Activated CD4-positive, alpha-beta T cell treated with anti-CD3 and anti-CD28 coated beads, Interleukin-10, Interleukin-2, amounts not matched to agents 100 ng/mL and 50 ng/mL, durations not matched to agents 16 hours and 8 hours (primary cell): Measurements from ENCODE around the gene GUCA2A.

Source experiments
- DNase-seq: peaks from one replicate; pipeline ENCODE4 v3.0.0-alpha.2; 2020

The GUCA2A gene

DNA sequence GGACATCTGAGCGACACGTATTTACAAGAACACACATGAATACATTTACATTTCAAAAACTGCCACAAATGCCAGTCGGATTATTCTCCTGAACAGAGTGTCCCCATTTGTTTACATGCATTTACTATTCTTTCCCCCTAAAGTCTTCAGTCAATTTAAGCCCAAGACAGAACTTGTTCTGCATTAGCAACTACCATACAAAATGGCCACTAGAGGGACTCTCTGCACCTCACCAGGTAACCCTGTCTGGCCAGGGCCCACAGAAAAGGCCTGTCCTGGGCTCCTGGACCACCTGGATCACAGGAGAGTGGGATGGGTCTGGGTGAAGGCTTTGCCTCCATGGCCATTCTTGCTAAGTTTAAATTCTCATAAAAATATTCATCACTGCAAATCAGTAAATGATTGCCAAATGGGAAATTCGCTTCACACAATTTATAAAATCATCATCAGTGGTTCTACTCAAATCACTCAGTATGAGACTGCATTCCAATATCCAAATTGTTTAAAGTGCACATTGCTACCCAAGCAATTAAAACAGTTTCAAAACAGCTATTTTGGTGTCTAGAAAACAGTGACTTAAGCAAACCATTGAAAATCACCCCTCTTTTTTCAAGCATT is 12.5 kb upstream of the GUCA2A start:
- DNase-seq: peak; percentile 53

DNA sequence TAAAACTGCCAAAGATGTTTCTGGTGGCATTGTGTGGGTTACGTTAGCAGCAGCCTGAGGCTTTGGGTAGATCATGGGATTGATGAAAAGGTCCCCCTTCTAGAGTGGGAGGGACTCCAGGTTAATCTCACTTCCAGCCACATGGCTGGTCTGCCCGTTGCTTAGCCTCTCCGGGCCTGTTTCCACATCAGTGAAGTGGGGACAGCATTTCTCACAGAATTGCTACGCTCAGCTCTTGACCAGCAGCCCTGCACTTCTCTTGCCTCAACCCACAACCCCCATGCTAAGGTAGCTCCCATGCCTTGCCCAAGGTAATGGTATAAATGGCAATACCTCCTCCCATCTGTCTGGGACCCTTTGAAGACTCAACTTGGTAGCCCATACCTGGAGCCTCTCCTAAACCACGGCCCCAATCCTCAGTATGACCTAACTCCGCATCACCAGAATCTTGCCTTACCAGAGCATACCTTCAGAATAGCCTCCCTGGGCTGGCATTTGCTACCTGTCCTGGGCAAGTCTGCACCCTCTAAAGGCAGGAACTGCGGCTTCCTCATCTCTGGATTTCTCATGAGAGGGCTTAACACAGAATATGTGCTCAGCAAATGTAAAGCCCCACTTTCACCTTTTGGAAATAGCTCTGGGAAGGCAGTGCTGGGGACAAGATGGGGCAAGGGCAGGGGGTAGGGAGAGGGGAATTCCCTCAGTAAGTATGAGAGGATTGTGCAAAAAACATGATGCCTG is 10.9 kb upstream of the GUCA2A start:
- DNase-seq: no peak

DNA sequence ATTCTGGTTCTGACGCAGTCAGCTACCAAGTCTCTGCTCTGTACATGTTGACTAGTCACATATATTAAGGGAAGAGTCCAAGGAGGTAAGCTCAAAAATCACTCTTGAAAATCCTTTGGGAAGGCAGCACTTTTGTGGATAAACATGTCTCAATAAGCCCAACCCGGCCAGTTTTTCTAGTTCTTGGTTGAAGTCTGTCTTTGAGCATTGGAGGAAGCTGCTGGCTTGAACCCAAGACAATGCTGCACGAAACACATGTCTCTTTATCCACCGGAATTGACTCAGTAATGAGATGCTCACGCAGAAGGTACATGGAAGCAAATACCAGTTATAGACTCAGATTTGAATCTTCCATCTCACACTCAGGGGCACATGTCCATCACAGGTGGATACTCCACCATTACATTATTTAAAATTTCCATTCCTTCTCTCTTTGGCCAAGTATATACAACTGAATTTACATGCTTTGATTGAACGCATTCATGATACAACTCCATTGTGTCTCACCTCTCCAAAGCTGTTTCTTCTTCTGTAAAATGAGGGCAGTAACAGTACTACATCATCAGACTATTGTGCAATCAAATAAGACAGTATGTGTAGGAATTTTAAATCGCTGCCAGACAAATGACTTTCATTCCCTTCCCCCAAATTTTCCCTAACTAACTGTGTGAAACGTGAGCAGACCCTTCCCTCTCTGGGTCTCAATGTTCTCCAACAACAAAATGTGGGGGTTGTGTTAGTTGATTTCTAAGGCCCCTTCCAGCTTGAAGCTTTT is 9.6 kb upstream of the GUCA2A start:
- DNase-seq: no peak

DNA sequence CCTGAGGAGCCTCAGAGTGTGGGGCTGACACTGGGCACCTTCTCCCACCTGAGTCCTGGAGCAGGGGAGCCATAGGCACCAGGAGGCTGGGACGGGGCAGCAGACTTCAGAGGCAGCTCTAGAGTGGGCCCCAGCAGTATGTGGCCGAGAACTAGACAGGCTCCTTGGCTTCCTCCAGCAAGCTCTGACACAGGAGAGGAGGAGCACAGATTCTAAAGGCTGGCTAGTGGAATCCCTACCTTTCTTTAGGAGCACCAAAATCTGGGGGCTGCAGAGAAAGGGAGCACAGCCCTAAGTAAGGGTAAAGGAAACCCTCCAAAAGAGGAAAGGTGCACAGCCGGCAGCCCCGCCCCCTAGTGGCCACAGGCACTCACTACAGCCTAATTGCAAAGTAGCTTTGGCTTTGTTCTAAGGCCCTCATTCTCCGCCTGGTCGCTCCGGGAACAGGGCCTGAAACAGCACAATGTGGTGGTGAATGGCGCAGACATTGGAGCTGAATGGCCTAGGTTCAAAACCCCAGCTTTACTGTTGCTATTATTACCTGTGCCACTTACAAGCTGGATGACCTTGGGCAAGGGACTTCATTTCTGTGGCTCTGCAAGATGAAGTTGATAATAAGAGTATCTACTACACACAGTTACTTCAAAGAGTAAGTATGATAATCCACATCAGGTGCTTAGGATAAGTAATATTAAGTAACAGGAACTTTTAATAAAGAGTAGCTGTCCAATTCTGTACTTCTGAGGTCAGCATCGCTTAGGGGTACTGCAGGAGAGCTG is 8.8 kb upstream of the GUCA2A start:
- DNase-seq: peak; percentile 66

DNA sequence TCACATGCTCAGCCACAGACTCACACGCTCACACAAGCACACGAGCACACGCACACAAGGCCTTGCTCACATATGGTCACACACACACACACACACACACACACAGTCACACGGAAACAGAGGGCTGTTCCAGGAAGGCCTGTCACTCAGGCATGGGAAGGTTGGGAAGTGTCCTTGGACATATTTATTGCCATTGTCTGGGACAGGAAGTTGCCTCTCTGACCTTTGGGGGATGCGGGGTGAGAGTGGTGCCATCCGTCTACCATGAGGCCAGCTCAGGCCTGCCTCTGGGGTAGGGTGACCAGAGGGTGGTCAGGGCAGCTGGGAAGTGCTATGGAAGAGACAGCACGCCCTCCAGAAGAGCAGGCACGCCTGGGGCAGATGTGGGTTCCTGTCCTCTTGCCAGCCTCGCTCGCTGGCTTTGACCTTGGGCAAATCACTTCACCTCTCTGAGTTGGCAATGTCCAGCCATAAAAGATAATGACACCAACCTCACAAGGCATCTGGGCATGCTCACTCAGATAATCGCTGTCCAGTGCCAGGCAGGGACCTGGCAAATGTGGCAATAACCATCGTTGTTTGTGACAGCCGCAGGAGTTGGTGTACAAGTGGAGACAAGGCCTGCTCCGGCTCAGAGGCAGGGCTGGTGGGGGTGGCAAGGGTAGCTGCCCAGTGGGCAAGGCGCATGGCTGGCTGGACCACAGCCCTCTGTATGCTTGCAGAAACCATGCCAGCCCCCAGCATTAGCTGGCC is 8.0 kb upstream of the GUCA2A start:
- DNase-seq: no peak

DNA sequence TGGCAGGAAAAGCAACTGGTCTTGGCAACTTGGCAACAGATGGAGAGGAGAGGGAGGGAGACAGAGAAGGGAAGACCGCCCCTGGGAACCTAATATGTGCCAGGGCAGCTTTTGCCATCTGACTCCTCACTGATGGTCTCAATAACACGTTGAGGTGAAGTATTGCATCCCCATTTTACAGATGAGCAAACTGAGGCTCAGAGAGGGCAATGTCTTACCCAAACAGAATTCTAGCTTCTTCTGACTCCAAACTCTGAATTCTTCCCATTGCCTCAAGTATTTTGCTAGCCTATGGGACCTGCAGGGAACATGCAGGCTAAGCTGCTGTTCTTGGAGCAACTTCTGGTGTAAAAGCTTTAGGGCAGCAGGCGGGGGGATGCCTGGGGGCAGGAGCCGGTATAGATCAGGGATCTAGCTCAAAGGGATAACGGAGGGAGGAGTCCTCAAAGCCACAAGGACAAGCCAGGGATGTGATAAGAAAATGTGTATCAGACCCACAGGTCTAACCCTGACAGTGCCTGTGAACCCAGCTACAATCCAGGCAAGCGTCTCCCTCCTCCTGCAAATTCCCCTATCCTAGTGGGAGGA is 7.2 kb upstream of the GUCA2A start:
- DNase-seq: no peak

DNA sequence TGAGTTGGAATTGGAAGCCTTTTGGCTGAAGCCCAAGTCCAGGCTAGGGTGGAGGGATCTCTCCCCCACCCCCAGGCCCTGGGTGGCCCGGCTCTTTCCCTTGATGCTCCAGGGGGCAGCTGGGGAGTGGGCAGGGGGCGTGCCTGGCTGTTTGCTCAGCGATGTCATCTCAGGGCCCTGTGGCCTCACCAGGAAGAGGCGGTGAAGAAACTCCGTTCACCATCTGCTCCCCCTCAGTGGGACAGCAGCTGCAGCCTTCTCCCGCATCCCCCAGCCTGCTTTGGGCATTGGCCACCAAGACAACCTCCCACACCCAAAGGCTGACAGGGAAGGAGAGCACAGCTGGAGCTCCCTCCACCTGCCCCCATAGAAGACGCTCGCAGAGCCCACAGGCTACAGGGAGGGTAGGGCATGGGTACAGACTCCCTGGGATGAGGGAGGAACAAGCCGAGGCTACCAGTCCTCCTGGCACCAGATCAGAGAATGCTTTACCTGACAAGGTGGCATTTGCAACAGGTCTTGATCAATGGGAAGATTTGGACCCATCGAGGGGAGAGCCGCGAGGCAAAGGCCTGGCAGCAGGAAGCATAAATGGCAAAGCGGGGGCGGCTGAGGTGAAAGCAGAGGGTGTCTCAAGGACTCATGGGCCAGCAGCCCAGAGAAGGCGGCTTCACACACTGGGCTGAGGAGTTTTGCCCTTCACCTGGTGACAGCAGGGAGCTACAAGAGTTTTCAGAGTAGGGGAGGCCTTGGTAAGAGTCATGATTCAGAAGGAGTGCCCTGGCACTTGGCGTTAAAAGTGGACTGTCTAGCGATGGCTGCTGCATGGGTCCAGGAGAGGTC is 6.5 kb upstream of the GUCA2A start:
- DNase-seq: no peak

DNA sequence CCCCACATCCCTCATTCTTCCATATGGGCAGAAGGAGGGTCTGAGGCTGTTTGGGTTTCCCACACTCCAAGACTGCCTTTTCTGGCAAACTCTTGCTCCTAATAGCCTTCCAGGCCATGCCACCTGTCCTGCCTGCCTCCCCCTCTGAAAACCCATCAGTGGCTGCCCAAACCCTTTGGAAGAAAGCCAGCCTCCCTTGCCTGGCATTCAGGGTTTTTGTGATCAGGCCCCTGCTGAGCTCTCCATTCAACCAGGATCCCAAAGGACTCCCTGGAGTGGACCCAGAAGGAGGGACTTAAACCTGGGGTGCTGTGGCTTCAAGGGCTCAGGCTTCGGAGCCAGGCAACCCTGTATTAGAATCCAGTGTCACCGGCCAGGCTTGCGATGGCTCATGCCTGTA is 4.2 kb upstream of the GUCA2A start:
- DNase-seq: no peak

DNA sequence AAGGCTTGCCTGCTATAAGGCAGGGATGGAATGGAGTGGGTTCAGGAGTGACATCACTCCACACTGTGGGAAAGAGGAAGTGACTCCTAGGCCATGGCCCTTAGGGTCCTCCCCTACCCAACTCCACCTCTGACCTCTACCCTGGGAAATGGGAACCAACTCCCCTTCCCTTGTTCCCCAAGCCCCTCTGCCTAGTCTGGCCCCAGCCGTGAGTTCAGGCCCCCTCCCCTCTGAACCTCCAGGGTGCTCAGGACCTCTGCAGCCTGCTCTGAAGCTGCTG is 3.8 kb upstream of the GUCA2A start:
- DNase-seq: no peak

DNA sequence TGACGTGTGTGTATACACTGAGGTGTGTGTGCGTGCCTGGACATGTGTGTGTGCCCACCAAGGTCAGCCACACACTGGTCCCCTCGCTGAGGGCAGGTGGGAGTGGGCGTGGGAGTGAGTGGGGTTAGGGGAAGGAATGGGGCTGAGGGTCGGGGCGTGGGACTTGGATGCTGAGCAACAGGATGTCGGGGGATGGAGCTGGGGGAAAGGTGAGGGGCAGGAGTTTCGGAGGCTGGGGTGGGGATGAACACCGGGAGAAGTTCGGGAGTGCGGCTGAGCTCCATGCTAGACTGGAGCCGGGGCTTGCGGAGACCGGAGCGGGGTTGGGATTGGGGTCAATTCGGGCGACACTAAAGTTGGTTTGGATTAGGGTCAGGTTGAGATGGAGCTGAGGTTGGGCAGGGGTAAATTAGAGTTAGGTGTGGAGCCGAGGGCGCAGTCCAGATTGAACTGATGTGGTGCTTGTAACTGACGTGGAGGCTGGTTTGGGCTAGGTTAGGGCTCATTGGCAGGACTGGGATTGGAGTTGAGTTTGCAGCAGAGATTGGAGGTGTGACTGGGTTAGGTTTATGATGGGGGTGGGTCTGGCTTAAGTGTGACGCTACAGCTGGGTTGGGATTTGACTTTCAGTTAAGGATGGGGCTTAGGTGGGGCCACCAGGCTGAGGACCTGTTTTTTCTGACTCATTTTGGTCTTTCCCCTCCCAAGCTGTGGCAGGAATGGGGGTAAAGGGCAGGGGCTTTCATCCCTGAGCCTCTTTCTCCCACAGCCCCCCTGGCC is 3.3 kb upstream of the GUCA2A start:
- no peak for DNase-seq

DNA sequence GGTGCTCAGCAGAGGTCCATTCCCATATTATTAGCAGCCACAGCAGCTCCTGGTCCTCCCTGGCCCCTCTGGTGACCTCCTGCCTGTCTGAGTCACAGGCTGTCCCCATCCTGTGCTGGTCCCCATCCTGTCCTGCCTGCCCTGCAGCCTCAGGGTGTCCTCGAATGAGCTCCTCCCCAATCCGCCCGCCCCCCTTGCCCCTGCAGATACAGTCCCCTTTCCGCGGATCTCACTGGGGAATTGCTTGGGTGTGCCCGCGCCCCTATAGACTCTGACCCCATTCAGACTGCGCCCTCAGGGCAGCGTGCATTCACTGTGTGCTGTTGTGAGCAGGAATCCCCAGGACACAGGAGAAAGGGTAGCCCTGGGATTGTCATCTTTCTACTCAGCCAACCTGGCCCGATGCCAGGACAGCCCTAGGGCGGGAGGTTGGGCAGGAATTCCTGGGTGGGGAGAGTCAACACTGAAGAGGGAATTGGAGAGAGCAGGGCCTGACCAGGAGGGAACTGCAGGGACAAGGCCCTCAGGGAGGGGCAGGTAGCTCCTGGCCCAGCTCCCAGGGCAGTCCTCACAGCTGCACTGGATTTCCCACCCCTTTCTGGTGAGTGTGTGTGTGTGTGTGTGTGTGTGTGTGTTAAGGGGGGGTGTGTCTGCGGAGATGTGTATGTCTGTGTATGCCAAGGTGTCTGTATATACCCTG is 1.1 kb upstream of the GUCA2A start:
- DNase-seq: no peak

DNA sequence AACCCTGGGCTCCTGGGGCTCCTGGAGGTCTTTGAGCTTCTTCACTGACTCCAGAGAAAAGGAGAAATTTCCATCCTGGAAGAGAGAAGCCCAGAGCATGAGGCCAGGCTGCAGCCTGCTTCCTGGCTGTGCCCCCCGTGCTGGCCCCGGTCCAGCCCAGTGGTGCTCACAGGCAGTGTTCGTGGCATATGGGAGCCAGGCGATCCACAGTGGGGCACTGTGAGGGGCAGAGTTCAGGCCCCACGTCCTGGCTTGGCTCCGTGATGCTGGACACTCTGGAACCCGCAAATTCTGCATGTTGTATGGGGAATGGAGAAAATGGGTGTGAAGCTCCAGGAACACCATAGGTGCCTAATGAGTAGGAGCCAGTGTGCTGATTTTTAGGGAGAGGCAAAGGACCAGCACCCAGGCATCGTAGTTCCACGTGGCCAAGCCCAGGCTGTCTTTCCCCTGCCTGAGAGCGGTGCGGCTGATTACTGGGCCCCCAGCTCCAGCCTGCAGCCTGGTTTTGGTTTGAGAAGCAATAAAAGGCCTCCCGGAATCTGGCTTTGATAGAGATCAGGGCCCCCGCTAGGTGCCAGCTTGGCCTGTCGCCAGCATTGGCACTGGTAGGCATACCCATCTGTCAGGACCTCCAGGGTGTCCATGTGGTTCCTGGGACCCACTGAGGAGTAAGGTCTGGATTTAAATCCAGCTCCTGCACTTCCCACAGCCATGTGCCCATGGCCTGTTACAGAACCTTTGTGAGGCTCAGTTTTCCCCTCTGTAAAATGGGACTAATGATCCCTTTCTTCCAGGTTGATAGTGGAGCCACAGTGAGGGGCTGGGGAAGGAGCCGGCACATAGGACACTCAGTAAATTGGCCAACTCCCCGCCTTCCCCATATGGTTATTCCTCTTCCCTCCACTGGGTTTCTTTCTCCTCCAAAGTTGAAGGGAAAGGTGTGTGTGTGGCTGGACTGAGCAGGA is 725 bp downstream of the GUCA2A start:
- no peak for DNase-seq

DNA sequence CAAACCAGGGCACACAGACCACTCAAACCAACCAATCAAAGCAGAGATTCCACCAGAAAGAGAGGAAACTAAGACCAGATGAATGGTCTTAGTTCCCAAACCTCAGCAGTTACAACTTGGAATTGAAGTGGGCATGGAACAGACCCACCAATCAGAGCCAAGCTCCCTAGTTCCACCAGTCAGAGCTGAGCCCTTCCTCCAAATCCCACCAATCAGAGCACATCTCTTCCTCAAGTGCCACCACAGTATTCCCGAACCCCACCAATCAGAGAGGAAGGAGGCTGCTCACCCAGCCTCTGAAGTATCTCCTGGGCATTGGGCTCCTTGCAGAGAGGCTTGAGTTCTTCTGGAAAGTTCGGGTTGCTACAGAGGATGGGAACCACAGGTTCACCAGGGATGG is 1.4 kb downstream of the GUCA2A start:
- DNase-seq: no peak

DNA sequence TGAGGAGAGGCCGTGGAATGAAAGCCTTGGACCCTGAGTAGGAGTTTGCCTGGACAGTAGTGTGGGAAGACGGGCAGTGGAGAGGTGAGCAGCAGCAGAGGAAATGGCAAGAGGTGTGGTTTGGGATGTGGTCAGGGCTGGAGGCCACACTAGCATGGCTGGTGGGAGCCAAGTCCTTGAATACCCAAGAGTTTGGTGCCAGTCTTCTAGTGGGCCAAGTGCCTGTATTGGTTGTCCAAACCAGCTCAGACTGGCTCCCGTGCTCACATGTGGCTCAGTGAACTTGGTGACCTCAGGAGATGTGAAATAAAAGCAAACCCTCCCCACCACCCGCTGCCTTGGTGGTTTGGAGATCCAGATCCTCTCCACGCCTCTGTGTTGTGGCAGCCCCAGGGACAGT is 2.4 kb downstream of the GUCA2A start:
- DNase-seq: no peak

DNA sequence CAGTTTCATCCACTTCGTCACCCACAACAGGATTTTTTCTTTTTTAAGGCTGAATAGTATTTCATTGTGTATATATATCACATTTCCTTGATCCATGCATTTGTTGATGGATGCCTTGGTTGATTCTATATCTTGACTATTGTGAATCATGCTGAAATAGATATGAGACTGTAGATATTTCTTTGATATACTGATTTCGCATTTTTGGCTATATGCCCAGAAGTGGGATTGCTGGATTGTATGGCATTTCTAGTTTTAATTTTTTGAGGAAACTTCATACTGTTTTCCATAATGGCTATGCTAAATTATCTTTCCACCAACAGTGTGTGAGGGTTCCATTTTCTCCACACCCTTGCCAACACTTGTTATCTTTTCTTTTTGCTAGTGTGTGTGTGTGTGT is 6.4 kb downstream of the GUCA2A start:
- DNase-seq: no peak

DNA sequence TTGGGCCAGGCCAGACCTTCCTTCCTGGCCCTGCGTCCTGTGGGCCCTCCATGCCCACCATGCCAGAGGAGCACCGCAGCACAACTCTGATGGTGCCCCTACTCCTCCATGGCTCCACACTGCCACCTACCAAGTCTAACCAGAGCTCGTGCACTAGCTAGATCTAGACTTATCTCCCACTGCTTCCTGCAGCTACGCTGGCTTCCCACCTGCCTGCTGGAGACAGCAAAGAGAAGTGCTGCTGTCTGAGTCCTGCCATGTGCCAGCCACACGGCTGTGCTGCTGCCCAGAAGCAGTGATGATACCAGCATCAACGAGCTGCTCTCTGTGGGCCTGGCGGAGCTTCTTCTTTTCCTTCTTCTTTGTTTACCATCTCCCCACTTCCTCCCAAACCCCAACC is 6.9 kb downstream of the GUCA2A start:
- peak; percentile 4 for DNase-seq

DNA sequence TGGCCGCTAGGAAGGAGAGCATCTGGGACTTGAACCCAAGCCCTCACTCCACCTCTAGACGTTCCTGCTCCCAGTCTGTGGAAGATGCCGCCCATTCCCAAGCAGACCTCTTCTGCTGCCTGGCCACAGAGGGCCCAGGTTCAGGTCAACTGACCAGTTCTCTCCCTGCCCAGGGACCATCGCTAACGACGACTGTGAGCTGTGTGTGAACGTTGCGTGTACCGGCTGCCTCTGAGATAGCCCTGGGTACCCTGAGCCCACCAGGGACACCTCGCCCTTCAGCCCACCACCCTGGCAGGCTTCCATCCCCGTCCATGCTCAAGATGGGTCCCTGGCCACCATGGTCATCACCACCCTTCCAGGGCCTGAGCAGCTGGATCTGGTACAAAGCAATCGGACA is 9.2 kb downstream of the GUCA2A start:
- DNase-seq: no peak

DNA sequence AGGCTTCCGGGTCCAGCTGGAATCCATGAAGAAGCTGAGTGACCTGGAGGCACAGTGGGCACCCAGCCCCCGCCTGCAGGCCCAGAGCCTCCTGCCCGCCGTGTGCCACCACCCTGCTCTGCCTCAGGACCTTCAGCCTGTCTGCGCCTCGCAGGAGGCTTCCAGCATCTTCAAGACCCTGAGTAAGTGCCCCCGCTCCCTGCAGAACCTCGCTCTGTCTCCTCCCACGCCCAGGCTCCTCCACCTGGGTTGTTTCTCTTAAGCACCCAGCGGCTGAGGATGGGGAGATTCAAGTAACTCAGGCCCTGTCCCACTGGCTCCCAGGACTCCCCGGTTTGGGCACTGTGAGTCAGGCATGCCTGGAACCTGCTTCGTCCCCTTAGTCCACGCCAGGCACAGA is 9.9 kb downstream of the GUCA2A start:
- DNase-seq: no peak

DNA sequence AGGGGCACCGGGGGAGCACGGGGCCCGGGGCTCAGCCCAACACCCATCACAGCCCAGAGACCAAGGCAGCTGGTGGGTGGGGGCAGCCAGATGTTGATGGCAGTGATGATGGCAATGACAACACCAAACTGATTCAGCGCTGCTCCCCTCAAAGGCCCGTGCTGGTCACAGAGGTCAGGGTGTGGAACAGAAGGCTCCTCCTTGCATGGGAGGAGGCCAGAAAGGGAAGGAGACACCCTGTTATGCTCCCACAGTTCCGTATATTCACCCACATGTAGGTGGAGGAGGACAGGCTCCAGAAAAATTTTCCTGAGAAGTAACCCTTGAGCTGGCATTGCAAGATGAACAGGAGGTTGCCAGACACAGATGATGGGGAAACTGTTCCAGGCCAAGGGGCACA is 10.9 kb downstream of the GUCA2A start:
- DNase-seq: no peak
